Measurements from ENCODE around the gene OR5AU1.

DNA sequence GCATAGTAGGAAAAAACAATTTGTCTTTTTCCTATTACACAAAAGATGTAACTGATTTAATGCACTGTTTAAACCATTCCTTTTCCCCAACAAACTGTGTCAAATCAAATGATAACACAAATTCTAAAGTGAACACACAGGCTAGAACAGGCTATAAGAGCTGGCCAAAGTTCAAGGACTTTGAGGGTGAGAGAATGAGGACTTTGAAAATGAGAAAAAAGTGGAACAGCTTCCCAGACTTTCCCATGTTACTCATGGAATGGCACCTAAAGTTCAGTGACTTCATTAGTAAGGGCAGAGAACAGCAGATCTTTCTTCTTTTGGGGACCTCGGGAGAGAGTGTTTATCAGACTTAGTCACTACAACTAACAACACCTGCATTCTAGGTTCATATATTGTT, 32.4 kb downstream of the OR5AU1 start:
- no peak for TF ChIP-seq EZH2phosphoT487 (IDR thresholded peaks at IDR 0.05; ENCODE audit: low read depth, severe bottlenecking, unreplicated experiment)
- TF ChIP-seq, protein P1, sequence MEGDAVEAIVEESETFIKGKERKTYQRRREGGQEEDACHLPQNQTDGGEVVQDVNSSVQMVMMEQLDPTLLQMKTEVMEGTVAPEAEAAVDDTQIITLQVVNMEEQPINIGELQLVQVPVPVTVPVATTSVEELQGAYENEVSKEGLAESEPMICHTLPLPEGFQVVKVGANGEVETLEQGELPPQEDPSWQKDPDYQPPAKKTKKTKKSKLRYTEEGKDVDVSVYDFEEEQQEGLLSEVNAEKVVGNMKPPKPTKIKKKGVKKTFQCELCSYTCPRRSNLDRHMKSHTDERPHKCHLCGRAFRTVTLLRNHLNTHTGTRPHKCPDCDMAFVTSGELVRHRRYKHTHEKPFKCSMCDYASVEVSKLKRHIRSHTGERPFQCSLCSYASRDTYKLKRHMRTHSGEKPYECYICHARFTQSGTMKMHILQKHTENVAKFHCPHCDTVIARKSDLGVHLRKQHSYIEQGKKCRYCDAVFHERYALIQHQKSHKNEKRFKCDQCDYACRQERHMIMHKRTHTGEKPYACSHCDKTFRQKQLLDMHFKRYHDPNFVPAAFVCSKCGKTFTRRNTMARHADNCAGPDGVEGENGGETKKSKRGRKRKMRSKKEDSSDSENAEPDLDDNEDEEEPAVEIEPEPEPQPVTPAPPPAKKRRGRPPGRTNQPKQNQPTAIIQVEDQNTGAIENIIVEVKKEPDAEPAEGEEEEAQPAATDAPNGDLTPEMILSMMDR (IDR thresholded peaks at IDR 0.05; ENCODE audit: poor library complexity) = no peak

Data from hepatocyte (in vitro differentiated cells).